HEK293T (cell line): ENCODE results near the gene ZNF485.
"Not testable (repeated sequence)": the region's sequence is repeated elsewhere in the genome, so short reads cannot be mapped to it uniquely, and the experiment has no call there.

Source experiments
- ARNT ChIP-seq: fragments of 450-650 bp; IDR thresholded peaks from 2 replicates; pipeline ENCODE4 v1.6.1; 2017; ENCODE audit warnings: mild to moderate bottlenecking
- BHLHE40 ChIP-seq: fragments of 450-650 bp; IDR thresholded peaks from 2 replicates; pipeline ENCODE4 v1.6.1; 2016; ENCODE audit warnings: mild to moderate bottlenecking, moderate library complexity, borderline replicate concordance
- TARDBP ChIP-seq: fragments of 450-650 bp; IDR thresholded peaks from 2 replicates; pipeline ENCODE4 v1.6.1; 2016

DNA sequence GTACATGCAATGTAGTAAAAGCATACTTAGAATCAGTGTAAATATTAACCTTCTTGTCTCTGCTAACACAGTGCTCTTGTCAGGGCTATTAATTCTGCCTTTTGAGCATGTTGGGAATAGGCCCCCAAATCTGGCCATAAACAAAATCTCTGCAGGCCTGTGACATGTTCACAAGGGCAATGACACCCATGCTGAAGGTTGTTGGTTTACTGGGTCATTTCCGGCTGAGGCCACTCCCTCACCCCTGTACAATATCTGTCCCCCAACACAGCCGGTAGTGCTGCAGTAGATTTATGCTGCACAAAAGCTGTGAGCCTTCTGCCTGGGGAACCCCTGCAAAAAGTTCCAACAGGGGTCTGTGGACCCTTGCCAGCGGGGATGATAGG, 19.5 kb upstream of the ZNF485 start:
- TF ChIP-seq BHLHE40, TARDBP, ARNT: not testable (repeated sequence)
